Heart right ventricle (tissue), 16 donors: ENCODE results near the gene ZIC4. TPM values are rescaled to one million over a fixed set of nuclear protein-coding genes. Genes with fewer than 3 reads are reported as not detected.

Experiments
- ATAC-seq, 8 donors: fragments of 200-7000 bp; cut with Tn5 transposase; one replicate each; pipeline ENCODE4 v1.9.1; 2020; ENCODE audit warnings: mild to moderate bottlenecking in 8 of 8, moderate library complexity in 8 of 8, moderate number of reproducible peaks in 1 of 8
- DNase-seq, 2 donors: peaks; one replicate each; pipeline ENCODE4 v3.0.0-alpha.2; 2020
- H3K27ac ChIP-seq, 10 donors: fragments of 200-600 bp; sonication (generic) in 2 of 10; one replicate each; pipeline versions ENCODE4 v1.5.0 to v1.8.0; 2020 to 2022; ENCODE audit warnings: mild to moderate bottlenecking in 3 of 10
- H3K27me3 ChIP-seq, 7 donors: fragments of 200-600 bp; one replicate each; pipeline ENCODE4 v1.8.0; 2021 to 2022; ENCODE audit warnings: mild to moderate bottlenecking in 2 of 7
- H3K36me3 ChIP-seq, 9 donors: fragments of 200-600 bp; sonication (generic) in 1 of 9; one replicate each; pipeline versions ENCODE4 v1.5.0 to v1.8.0; 2020 to 2022; ENCODE audit warnings: mild to moderate bottlenecking in 2 of 9
- H3K4me1 ChIP-seq, 9 donors: fragments of 200-600 bp; sonication (generic) in 1 of 9; one replicate each; pipeline versions ENCODE4 v1.5.0 to v1.8.0; 2020 to 2022; ENCODE audit warnings: mild to moderate bottlenecking in 4 of 9
- H3K4me3 ChIP-seq, 10 donors: fragments of 200-600 bp; sonication (generic) in 2 of 10; one replicate each; pipeline versions ENCODE4 v1.5.0 to v1.8.0; 2020 to 2022; ENCODE audit warnings: mild to moderate bottlenecking in 7 of 10, moderate library complexity in 2 of 10
- H3K9me3 ChIP-seq, 11 donors: fragments of 200-600 bp in 10 of 11; sonication (generic) in 2 of 11; one replicate each; pipeline versions ENCODE4 v1.5.0 to v1.8.0; 2013 to 2022; ENCODE audit warnings: mild to moderate bottlenecking in 2 of 11, control low read depth in 1 of 11, moderate library complexity in 1 of 11
- WGBS, 2 donors: extraction: QIAGEN DNeasy Blood & Tissue Kit; methylation state at CpG; one replicate each; pipeline ENCODE4 v1.1.7; 2013; ENCODE audit warnings: inconsistent platforms in 1 of 2; 5-methylcytosine and 5-hydroxymethylcytosine counted together
- intact Hi-C, 10 donors: fragments of 100-400 bp; cut with DNase I; formaldehyde crosslinking; loops; one replicate each; pipeline versions ENCODE4 v1.11.1 to v1.14.2; 2022
- polyA plus RNA-seq, 2 donors: library from polyadenylated mRNA; stranded (reverse); fragments of 200-250 nt; gene quantifications; one replicate each; pipeline ENCODE4 v1.2.3, GENCODE V29; 2013
- total RNA-seq, 10 donors: library from RNA; stranded (reverse); fragmentation: NEBNext Ultra II Directional in 3 of 10; extraction: Animal tissue kit (Norgen Biotek cat#: 25700) in 3 of 10; gene quantifications; one replicate each; pipeline versions ENCODE4 v1.2.1 to v1.2.4, GENCODE V29; 2021 to 2023
- TF ChIP-seq, protein P1 (sequence below), 9 donors: fragments of 200-600 bp; sonication (generic) in 2 of 9; IDR thresholded peaks; one replicate each; pipeline versions ENCODE4 v1.5.0 to v1.8.0; 2021 to 2022; ENCODE audit warnings: antibody characterized with exemption in 9 of 9, mild to moderate bottlenecking in 5 of 9, moderate library complexity in 1 of 9
- donor health status: Arrhythmogenic right ventricular cardiomyopathy.
- donor health status: ischemic (EF 13 %, LVEDD 7.1; RV severe dilation, severe dysfunction).
- donor health status: healthy with polysubstance abuse.
- donor health status: DM: no; HTN: yes; CAD: no.
- donor health status: DM: no; HTN: no; CAD: no.
- donor health status: ischemic (EF 25% LVEDD 6.9; RV normal size, moderate dysfunction).
- donor health status: ischemic (EF 25% LVEDD 5.7; RV mildly dilated, moderate dysfunction).
- donor health status: healthy.
- donor health status: DM: yes; HTN: yes; CAD: no.
- donor health status: Ischemic cardiomyopathy.
- donor health status: ischemic (EF 35%, LVEDD 5.7; RV mildly dilated, moderate dysfunction).
- donor health status: nonischemic (EF 11% LVEDD 7.7; RV severe dilation, severe dysfunction).
- donor health status: DM: yes; HTN: yes; CAD: no.
- donor health status: PGD.
- donor health status: ischemic (EF 29% LVEDD 5.4; RV normal size, mild dysfunction).
- donor health status: nonischemic (EF 23%, LVEDD 6.1; RV moderate dilation, normal function).

Gene ZIC4
- total and polyA plus RNA-seq, 12 donors = not detected

DNA sequence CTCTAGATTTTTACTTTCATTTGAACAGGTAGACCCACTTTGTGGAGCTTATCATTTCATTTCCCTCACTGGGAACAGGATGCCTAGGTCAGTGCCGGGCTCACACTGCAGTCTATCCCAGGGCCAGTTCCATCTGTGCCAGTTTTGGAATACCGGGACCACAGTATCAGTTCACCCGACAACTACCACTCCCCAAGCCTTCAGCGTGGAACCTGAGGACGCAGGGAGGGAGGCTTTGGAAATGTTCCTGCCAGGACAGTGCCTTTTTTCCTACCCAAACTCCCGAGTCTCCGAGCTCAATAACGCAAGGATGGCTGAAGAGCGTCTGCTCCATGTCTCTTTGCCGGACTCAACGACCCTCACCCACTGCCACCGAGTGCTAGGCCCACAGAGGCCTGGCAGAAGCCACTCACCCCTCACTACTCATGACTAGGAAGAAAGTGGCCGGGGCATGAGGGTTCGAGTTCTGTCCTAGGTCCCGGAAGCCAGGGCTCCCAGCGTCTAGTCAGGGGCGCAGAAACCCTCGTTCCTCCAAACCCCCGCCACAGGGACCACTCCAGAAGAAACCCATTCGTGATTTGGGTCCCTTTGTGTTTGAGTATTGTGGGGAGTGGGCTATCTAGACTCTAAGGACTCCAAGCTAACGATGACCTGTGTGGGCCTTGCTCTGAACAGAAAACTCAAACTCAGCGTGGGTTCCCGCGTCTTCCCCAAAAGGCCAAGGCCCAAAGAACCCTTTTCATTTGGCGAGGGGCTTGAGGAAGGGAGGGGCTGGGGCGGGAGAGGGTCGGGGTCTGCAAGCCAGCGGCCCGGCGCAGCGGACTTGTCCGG is 14.2 kb upstream of the ZIC4 start:
- TF ChIP-seq, protein P1, sequence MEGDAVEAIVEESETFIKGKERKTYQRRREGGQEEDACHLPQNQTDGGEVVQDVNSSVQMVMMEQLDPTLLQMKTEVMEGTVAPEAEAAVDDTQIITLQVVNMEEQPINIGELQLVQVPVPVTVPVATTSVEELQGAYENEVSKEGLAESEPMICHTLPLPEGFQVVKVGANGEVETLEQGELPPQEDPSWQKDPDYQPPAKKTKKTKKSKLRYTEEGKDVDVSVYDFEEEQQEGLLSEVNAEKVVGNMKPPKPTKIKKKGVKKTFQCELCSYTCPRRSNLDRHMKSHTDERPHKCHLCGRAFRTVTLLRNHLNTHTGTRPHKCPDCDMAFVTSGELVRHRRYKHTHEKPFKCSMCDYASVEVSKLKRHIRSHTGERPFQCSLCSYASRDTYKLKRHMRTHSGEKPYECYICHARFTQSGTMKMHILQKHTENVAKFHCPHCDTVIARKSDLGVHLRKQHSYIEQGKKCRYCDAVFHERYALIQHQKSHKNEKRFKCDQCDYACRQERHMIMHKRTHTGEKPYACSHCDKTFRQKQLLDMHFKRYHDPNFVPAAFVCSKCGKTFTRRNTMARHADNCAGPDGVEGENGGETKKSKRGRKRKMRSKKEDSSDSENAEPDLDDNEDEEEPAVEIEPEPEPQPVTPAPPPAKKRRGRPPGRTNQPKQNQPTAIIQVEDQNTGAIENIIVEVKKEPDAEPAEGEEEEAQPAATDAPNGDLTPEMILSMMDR (IDR thresholded peaks at IDR 0.05) = no peak
- peaks cover 4 to 26% (median 9%) of the 10 kb centered on the region in 9 donors for H3K4me1 ChIP-seq
- no peak overlapping the region for H3K27ac ChIP-seq
- H3K27me3 ChIP-seq = peaks cover 50 to 100% (median 100%) of the 10 kb centered on the region in 7 donors
- no peak for ATAC-seq
- intact Hi-C loops = loop anchor here in 1 of 10 donors (10.0 kb wide), 1 partner anchor 46 kb away; no protein-coding TSS in a partner anchor
- H3K9me3 ChIP-seq = peaks cover 0 to 2% (median 0%) of the 10 kb centered on the region in 11 donors
- H3K36me3 ChIP-seq = no peaks in the 10 kb centered on the region
- 11 to 13% methylated on average over 32 of the region's 32 CpGs for WGBS, 2 donors
- H3K4me3 ChIP-seq = no peak overlapping the region
- no peak for DNase-seq

DNA sequence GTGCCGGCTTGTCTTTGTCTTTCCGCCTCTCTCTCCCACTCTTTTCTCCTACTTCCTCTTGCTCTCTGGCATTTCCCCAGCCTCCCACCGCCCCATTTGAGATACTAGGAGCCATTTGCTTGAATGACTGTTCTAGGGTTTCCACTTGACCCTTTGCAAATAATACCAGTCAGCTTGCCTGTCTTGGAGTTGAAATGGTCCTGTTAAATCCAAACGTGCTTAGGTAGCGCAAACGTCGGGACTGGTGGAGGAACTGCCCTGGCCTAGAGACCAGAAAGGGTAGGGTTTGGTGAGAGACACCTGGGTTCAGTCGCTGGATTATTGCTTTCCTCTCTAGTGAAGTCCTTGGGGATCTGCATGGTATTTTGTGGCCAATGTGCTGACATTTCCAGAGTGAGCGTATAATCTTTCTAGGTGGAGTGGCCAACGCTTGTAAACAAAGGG is 13.5 kb upstream of the ZIC4 start:
- Histone ChIP-seq H3K27ac (no peak overlapping the region), H3K4me3 (no peak overlapping the region), H3K9me3 (peaks cover 0 to 2% (median 0%) of the 10 kb centered on the region in 11 donors), H3K36me3 (no peaks in the 10 kb centered on the region), H3K4me1 (peaks cover 4 to 26% (median 9%) of the 10 kb centered on the region in 9 donors), H3K27me3 (peaks cover 47 to 100% (median 100%) of the 10 kb centered on the region in 7 donors)
- ATAC-seq = no peak
- intact Hi-C loops = loop anchor here in 1 of 10 donors (10.0 kb wide), 1 partner anchor 45 kb away; no protein-coding TSS in a partner anchor
- no peak for DNase-seq
- TF ChIP-seq, protein P1 (IDR thresholded peaks at IDR 0.05) = no peak
- 24 to 26% methylated on average over 10 of the region's 10 CpGs for WGBS, 2 donors

DNA sequence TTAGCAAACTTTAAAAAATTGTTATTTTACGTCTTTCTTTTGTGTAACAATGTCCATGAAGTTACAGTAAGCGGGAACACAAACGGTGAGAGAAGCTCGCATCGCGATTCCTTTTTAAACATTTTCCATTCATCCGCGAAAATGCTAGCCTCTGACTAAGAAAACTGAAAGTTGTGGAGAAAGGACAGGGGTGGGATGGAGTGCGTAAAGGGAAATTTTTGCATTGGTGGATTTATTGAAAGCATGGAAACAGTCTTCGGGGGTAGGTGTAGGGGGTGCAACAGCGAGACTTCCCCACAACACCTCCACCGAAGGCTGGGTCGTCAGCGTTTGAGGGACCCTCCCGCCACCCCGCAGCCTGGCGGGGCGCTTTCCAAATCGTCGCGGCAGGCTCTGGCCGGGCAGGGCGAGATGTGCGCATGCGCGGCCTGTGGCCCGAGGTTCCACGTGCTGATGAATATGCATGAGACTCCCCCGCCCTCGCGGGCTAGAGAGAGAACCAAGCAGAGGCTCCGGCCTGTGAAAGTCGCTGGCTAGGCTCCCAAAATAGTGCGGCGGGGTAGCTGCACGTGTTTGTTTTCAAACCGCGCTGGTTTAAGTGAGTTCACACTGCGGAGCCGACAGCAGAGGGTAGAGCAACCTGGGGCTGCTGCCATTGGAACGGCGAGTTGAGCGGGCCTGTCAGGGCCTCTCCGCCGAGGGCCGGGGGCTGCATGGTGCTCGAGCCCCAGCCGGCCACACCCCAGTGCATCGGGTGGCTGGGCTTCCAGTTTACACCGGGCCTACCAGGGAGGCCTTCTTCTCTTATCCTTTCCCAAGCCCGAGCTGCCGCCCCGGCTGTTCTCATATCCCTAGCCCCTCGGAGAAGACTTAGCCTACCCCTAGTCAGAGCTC is 12.7 kb upstream of the ZIC4 start:
- no peak overlapping the region for H3K27ac ChIP-seq
- H3K9me3 ChIP-seq = peaks cover 0 to 2% (median 0%) of the 10 kb centered on the region in 11 donors
- H3K4me3 ChIP-seq = peak overlapping the region in 5 of 10 donors; percentile 3 to 29 (median 14)
- TF ChIP-seq, protein P1 (IDR thresholded peaks at IDR 0.05) = no peak
- H3K4me1 ChIP-seq = peaks cover 4 to 22% (median 9%) of the 10 kb centered on the region in 9 donors
- WGBS, 2 donors = 2 to 3% methylated on average over 54 of the region's 54 CpGs
- intact Hi-C loops = no loop called here
- H3K36me3 ChIP-seq = no peaks in the 10 kb centered on the region
- H3K27me3 ChIP-seq = peaks cover 40 to 100% (median 100%) of the 10 kb centered on the region in 7 donors
- DNase-seq (no peak), ATAC-seq (peak in 1 of 8 donors; percentile 19)

GRCh38 chr3:147418371-147418781 is 12.0 kb upstream of the ZIC4 start:
- H3K27ac ChIP-seq = no peak overlapping the region
- DNase-seq (no peak), ATAC-seq (no peak)
- TF ChIP-seq, protein P1 (IDR thresholded peaks at IDR 0.05) = no peak
- H3K27me3 ChIP-seq = peaks cover 40 to 100% (median 99%) of the 10 kb centered on the region in 7 donors
- peaks cover 0 to 2% (median 0%) of the 10 kb centered on the region in 11 donors for H3K9me3 ChIP-seq
- no peaks in the 10 kb centered on the region for H3K36me3 ChIP-seq
- intact Hi-C loops = no loop called here
- H3K4me1 ChIP-seq = peaks cover 4 to 21% (median 12%) of the 10 kb centered on the region in 9 donors
- WGBS, 2 donors = 20 to 25% methylated on average over 4 of the region's 4 CpGs
- H3K4me3 ChIP-seq = no peak overlapping the region
